LNCaP clone FGC (cell line): ENCODE measurements around the gene SARDH.

Source experiments
- DNase-seq: peaks from one replicate; pipeline ENCODE4 v3.0.0-alpha.2; 2011; ENCODE audit warnings: low read depth
- H3K4me3 ChIP-seq: 2 replicates; pipeline ENCODE4 v1.5.1; 2011; ENCODE audit warnings: mild to moderate bottlenecking, low read depth, low read length, control low read depth
- CTCF ChIP-seq: IDR thresholded peaks from 2 replicates; pipeline ENCODE4 v1.5.1; 2012; ENCODE audit warnings: mild to moderate bottlenecking; ENCODE audit not compliant: control insufficient read depth, insufficient read depth; ENCODE audit errors: extremely low read depth

The SARDH gene

GRCh38 chr9:133775291-133775690 lies 37.1 kb upstream of the SARDH start:
- no peak for DNase-seq
- no peak for TF ChIP-seq CTCF
- H3K4me3 ChIP-seq, result no peak overlapping the region

- no peak overlapping the region for H3K4me3 ChIP-seq
- TF ChIP-seq CTCF, result no peak
- DNase-seq, result no peak
Measured at GRCh38 chr9:133774799-133775198, 36.6 kb upstream of the SARDH start.

- H3K4me3 ChIP-seq, result no peak overlapping the region
- TF ChIP-seq CTCF, result no peak
- DNase-seq, result no peak
Measured at GRCh38 chr9:133773889-133774655, 35.9 kb upstream of the SARDH start.

GRCh38 chr9:133772581-133772980 lies 34.4 kb upstream of the SARDH start:
- no peak for TF ChIP-seq CTCF
- no peak for DNase-seq
- H3K4me3 ChIP-seq, result no peak overlapping the region

- H3K4me3 ChIP-seq, result no peak overlapping the region
- TF ChIP-seq CTCF, result no peak
- no peak for DNase-seq
Measured at GRCh38 chr9:133771486-133772482, 33.6 kb upstream of the SARDH start.

GRCh38 chr9:133770076-133770777 lies 32.1 kb upstream of the SARDH start:
- no peak for TF ChIP-seq CTCF
- no peak overlapping the region for H3K4me3 ChIP-seq
- DNase-seq, result no peak
